Activated CD8-positive, alpha-beta memory T cell treated with anti-CD3 and anti-CD28 coated beads, Interleukin-2, amount 50 U/mL, for 24 hours (primary cell): Measurements from ENCODE around the gene ADAM12.

Experiments used
- DNase-seq: peaks from one replicate; pipeline ENCODE4 v3.0.0-alpha.2; 2020; ENCODE audit errors: extremely low read depth

The ADAM12 gene, protein sequence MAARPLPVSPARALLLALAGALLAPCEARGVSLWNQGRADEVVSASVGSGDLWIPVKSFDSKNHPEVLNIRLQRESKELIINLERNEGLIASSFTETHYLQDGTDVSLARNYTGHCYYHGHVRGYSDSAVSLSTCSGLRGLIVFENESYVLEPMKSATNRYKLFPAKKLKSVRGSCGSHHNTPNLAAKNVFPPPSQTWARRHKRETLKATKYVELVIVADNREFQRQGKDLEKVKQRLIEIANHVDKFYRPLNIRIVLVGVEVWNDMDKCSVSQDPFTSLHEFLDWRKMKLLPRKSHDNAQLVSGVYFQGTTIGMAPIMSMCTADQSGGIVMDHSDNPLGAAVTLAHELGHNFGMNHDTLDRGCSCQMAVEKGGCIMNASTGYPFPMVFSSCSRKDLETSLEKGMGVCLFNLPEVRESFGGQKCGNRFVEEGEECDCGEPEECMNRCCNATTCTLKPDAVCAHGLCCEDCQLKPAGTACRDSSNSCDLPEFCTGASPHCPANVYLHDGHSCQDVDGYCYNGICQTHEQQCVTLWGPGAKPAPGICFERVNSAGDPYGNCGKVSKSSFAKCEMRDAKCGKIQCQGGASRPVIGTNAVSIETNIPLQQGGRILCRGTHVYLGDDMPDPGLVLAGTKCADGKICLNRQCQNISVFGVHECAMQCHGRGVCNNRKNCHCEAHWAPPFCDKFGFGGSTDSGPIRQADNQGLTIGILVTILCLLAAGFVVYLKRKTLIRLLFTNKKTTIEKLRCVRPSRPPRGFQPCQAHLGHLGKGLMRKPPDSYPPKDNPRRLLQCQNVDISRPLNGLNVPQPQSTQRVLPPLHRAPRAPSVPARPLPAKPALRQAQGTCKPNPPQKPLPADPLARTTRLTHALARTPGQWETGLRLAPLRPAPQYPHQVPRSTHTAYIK

GRCh38 chr10:126387931-126388911, at the start of gene ADAM12:
Gene ADAM12, minus strand, starts transcription at chr10:126388477. Its CDS starts 332 bp downstream, at chr10:126388145.
- DNase-seq: no peak

- DNase-seq: no peak
Observed at GRCh38 chr10:126437635-126438406, 49.5 kb upstream of the ADAM12 start.

- DNase-seq: no peak
Observed at GRCh38 chr10:126434235-126434634, 46.0 kb upstream of the ADAM12 start.

- no peak for DNase-seq
Observed at GRCh38 chr10:126433351-126433750, 45.1 kb upstream of the ADAM12 start.

- DNase-seq: no peak
Observed at GRCh38 chr10:126432507-126432906, 44.2 kb upstream of the ADAM12 start.

DNA sequence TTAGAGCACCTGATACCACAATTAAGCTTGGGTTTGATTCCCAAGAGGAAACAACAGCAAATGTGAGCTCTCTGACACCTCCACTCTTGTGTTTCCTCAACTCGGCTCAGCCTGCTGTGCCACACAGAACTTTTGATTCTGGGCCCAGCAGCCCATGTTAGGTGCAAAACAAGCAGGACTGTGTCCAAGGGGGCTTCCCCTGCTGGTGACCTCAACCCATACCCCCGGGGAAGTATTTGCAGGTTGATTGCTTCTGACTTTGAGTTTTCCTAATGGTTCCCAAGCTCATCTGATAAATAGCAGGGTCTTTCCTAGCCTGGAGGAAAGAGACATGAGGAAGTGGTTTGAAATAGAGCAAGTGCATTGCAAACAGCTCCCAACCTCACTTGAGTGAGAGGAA, 43.5 kb upstream of the ADAM12 start:
- DNase-seq: no peak

GRCh38 chr10:126430512-126430911, 42.2 kb upstream of the ADAM12 start:
- no peak for DNase-seq

DNA sequence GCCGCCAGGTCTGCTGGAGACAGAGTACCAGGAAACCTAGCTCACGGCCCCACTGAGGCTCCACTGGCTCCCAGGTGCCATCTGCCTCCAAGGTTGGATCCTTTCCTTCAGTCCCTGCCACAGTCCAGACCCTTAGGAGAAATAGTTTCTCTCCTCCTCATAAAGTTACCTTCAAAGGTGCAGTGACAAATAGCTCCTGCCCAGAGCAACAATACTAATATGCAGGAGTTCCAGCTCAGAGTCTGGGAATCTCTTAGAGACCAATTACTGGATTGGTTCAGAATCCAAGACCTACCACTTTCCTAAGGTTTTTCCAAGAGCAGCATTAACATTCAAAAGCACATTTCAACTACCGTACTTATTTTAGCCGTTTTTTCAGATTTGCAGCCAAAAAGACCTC, 41.0 kb upstream of the ADAM12 start:
- no peak for DNase-seq

DNA sequence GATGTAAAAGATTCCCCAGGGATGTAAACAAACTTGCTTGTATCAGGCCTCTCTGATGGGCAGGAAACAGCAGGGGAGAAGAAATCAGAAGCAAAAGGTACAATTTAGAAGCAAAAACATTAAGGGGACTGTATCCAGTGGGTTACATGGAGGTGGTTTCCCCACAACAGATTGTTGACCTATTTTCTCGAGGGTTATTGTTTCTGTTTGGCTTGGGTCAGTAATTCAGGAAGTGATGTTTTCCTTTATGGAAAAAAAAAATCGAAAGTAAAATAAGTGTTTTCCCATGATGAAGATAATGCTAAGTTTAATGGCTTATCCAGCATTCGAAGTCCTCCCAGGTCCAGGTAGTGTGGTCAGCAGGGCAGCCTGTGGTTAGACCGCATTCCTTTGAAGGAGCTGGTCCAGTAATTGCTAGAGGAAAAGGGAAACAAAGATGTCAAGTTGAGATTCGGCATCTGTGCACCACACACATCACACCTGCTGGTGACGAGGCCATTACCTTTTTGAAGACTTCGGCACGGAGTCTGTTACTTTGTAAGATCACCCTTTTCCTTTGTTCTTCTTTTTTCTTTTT, 37.3 kb upstream of the ADAM12 start:
- no peak for DNase-seq

- DNase-seq: no peak
Observed at GRCh38 chr10:126425032-126425431, 36.8 kb upstream of the ADAM12 start.

- DNase-seq: no peak
Observed at GRCh38 chr10:126423732-126424491, 35.6 kb upstream of the ADAM12 start.

- DNase-seq: no peak
Observed at GRCh38 chr10:126422567-126422966, 34.3 kb upstream of the ADAM12 start.

DNA sequence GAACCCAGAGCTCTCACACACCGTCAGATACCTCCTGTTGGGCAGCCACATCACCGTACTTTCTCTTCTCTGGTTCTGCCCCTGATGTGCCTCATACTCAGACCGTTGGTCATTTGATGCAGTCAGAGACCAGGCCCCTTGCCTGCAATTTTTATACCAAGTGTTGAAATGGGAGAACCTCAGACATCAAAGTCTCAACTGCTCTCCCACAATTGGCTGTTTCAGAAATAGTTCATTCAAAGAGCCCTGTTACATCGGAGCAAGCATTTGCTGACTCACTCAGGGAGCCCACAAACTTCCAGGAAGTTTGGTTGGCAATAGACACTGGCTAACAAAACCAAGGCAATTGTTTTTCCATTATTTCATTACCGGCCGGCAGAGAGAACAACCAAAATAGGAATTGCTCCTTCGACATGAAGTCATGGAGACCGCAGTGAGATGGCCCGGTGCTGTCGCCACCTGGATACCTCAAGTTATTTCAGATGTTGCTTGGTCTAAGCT, 33.5 kb upstream of the ADAM12 start:
- no peak for DNase-seq

GRCh38 chr10:126420567-126421300, 32.5 kb upstream of the ADAM12 start:
- DNase-seq: no peak

GRCh38 chr10:126417220-126417825, 29.0 kb upstream of the ADAM12 start:
- DNase-seq: no peak

DNA sequence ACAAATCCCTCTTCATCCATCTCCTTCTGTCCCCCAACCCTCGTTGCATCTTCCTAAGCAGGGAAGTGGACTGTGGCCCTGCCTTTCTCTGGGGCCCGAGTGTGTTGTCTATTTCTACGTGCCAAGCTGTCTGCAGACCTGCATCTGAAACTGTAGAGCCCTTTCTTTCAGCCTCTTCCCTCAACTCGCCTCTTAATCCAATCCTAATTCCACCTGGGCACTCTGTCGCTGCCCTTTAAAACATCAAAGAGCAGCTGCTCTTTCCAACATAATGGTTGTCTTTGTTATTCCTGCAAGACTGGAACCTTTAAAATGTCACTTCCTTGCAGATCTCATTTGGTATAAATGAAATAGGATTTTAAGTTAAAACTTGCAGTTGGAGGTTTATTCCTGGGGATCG, 21.5 kb upstream of the ADAM12 start:
- DNase-seq: no peak

GRCh38 chr10:126408953-126409641, 20.8 kb upstream of the ADAM12 start:
- DNase-seq: no peak

DNA sequence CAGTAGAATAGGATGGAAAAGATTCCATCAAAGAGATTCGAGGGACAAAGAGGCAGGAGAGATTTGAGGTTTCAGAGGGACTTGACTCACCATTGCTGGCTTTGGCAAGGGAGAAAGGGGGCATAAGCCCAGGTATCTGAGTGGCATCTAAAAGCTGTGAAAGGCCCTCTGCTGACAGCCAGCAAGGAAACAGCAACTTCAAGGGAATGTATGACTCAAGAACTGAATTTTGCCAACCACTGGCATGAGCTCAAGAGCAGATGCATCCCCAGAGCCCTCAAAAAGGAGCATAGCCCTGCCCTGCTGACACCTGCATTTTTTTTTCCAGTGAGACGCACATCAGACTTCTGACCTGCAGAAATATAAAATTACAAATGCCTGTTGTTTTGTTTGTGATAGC, 19.6 kb upstream of the ADAM12 start:
- no peak for DNase-seq
